NCI-H146 (cell line): Measurements from ENCODE around the gene BTNL3.
A peak's percentile ranks its signal among the peaks of the same experiment; 100 is the strongest.

Experiments
- DNase-seq: peaks from one replicate; lab custom pipeline; 2025; lab: John Stamatoyannopoulos, UW

Gene BTNL3

GRCh38 chr5:181047288-181047687 is 58.6 kb downstream of the BTNL3 start:
- DNase-seq: no peak

- no peak for DNase-seq
Measured at GRCh38 chr5:181047921-181048320, 59.3 kb downstream of the BTNL3 start.

- no peak for DNase-seq
Measured at GRCh38 chr5:181050016-181050415, 61.4 kb downstream of the BTNL3 start.

GRCh38 chr5:181051841-181052671 is 63.4 kb downstream of the BTNL3 start:
- no peak for DNase-seq

- peak; percentile 19 for DNase-seq
Measured at GRCh38 chr5:181052672-181053487, 64.2 kb downstream of the BTNL3 start.

GRCh38 chr5:181053488-181054121 is 65.0 kb downstream of the BTNL3 start:
- peak; percentile 8 for DNase-seq

- no peak for DNase-seq
Measured at GRCh38 chr5:181054138-181054537, 65.5 kb downstream of the BTNL3 start.

- no peak for DNase-seq
Measured at GRCh38 chr5:181054871-181055459, 66.3 kb downstream of the BTNL3 start.
